HG03066 (cell line): ENCODE measurements around the gene PIP5K1B.

Experiments
- ATAC-seq: cut with Tn5 transposase; IDR thresholded peaks from one replicate; pipeline ENCODE4 v1.9.1; 2021; ENCODE audit warnings: low read depth; ENCODE audit not compliant: unreplicated experiment

Gene PIP5K1B

DNA sequence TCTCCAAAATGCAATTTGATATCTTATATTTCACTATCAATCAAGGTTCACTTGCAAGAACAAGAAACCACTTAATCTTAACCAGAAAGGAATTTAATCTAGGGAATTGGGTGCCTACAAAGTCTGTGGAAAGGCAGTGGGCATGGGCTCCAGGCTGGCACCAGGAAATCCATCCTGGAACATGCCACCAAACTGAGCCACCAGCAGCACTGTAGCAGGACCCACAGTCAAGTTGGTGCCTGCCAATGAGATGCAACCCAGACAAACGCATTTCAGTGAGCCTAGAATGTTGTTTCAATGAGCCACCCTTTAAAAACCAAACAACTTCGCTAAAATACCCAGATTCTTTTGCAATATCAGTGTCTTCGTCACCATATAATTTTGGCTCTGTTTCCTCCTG lies 237.8 kb downstream of the PIP5K1B start:
- ATAC-seq: no peak

DNA sequence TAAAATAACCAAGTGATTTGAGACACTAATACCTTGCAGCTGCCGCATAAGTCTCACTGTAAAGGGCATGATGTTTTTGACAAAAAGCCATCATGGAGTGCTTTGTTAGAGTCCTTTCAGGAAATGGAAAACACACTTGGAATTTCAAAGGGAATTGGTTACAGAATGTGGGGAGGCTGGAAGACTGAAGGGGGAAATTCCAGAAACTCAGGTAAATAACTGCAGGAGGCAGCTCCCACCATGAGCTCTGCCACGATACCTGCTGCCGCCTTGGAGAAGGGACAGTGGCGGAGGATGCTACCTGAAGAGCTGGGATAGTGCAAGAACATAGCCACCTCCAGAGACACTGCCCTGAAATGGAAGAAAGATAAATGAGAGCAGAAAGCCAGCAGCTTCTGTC lies 242.0 kb downstream of the PIP5K1B start:
- ATAC-seq: no peak

DNA sequence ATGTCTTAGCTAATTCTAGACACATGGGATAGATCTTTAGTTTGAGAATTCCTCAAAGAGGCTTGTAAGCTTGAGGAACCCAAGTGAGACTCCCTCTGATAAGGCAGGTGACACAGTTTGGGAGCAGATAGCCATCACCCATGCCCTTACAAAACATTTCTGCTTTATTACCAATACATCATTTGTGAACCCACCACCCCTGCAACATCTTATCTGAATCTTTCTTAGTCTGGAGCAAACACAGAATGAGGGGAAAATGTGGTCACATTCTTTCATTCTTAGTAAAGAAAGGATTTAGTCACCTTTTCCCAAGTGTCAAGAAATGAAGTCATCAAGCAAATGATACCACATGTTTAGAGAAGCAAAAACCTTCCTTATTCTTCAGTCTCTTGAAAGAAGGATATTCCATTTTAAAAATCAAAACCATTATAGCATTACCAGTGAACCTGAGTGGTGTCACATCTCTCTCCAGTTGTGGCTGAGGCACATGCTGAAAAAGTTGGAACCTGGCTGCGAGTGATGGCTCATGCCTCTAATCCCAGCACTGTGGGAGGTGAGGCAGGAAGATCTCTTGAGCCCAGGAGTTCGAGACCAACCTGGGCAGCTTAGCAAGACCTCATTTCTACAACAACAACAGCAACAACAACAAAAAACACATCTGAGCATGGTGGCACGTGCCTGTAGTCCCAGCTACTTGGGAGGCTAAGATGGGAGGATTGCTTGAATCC lies 243.0 kb downstream of the PIP5K1B start:
- no peak for ATAC-seq

DNA sequence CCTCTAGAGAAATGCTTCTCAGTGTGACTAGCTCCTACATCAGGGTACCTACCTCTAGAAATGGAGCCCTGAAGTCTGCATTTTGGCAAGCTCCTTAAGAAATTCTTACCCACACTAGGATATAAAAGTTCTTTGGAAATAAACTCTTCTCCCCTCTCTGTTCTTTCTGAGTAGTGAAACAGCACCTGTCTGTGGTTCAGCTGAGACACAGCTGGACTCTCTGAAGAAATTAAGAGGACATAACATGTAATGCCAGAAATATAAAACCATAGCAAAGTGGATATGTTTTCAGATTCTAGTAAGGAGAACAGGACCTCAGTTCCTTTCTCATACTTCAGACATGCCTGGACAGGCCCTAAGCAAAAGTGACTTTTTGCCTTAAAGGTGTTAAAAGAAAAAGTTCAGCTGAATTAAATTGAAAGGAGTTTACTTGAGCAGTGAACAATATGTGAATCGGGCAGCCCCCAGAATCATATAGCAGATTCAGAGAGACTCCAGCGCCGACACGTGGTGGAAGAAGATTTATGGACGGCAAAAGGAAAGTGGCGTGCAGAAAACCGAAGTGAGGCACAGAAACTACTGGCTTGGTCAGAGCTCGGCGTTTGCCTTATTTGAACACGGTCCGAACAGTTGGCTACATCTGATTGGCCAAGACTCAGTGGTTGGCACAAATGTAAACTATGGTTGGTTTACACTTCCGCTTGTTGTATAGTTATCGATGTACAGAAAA lies 244.4 kb downstream of the PIP5K1B start:
- ATAC-seq: peak; percentile 36

DNA sequence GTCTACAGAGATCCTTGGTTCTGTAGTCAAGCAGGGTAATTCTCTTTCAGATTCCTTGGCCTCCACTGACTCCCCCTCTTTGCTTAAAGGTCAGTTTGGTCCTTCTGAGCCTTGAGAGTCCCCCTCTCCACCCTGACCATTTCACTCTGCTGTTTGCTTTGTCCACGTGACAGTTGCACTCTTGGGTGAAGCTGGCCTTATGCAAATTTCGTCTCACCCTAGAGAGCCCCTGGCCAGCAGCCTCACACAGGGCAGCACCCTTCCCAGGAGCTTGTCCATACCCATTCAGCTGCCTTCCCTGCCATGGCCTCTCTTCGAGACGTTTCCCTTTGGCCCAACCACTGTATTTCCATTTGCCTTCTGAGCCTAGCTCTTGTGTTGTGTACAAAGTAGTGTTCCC lies 245.1 kb downstream of the PIP5K1B start:
- no peak for ATAC-seq

DNA sequence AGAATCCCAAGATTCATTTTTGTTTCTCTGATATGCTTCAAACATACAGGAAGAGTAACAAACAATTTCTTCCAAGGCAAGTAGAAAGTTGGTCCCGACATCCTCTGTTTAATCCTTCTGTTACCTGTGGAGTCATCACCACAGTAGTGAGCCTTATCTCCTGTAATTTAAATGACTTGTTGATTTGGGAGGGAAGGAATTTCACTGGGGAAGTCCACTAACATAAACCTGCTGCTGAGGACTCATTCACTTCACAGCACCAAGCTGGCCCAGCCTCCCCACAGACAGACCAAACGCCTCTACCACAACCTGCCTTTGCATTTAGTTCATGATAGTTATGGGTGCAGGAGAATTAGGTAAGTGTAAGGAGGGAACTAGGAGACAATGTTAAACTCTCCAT lies 245.6 kb downstream of the PIP5K1B start:
- no peak for ATAC-seq

DNA sequence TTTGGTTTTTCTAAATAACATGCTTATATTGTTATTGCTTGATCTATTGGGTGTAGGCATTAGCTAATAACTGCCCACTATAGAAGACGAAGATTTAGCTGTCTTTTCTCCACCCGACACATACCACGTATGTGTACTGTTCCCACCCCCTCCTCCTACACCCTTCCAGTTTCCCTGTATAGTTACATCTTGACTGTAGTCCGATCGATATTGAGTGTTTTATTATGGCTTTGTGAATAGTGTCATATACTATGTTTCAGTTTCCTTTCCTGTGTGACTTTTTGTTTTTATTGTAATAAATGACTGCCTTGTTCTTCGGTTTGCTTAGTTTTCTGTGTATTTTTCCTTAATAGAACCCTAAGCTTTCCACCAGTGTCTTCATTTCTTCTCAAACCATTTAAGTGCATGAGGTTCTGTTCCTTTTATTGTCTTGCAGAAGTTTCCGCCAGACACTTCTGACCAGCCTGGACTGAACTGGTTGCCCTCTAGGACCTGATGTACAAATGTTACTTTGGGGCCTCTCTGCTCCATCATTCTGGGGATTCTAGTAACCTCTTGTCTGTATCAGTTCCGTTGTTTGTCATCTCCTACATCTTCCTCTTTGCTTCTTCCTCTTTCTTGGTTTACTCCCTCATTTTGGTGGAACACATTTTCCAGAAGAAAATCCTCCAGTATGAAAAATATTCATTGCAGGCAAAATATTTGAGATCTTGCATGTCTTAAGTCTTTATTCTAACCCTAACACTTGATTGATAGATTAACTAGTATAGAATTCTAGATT lies 247.0 kb downstream of the PIP5K1B start:
- peak; percentile 51 for ATAC-seq

DNA sequence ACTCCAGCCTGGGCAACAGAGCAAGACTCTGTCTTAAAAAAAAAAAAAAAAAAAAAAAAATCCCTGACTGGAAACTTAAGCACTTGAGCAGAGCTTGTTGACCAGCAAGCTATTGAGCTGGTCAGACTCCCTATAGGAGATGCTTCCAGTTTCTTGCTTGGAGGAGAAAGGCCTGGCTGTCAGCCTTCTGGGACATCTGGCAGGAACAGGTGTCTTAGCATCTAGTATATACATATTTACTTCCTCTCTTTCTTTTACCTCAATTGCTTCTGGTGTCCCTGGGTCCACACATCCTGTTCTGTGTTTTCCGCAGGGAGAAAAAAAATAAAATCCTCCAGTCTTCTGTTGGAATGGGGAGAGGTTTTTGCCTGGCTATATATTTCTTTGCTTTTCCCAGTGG lies 248.7 kb downstream of the PIP5K1B start:
- ATAC-seq: no peak

DNA sequence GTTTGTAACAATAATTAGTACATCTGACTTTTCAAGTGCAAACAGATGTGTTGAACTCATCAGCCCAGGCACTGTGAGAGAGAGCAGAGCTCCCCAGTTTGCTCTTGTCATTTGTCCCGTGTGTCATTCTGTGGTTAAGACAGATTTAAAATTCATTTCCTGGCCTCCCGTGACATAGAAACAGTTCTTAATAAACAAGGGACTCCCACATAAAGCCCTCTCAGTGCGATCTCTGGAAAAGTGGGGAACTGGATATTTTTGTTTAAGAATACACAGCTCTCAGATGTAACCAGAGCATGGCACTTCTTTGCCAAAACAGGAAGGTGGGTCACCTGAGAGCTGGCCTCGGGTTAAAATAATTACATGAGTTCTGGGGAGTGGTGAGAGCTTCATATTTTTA lies 250.3 kb downstream of the PIP5K1B start:
- ATAC-seq: no peak

DNA sequence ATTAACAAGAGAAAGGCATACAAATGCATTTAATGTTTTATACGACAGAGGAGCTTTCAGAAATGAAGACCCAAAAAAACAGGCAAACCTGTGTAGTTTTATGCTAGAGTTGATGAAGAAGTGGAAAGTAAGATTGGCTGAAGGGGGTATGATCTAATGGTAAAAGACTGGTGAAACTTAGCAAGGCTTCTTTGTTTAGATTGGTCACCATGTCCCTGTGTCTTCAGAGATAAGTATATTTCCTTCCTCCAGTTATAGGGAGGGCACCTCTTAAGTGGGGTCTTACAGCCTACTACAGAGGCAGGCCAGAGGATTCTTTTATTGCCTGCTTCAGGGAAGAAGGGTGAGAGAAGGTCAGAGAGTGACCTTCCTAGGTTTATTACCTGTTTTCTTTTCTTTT lies 252.4 kb downstream of the PIP5K1B start:
- ATAC-seq: no peak

DNA sequence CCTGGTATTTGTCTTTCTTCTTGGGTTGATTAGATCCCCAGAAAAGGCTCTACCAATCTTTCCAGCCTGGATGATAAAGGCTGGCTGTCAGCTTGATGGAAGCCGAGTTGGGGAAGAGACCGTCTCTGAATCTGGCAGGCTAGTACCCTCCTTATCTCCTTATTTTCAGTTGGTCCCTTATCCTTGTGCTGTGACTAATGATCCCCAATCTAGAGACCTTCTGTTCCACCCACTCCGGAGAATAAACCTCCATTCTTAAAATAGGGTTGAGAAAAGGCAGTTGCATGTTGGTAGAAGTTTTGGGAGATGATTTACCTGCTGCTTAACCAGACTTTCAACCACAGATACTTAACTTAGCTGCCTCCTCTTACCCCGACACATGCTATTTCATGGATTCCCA lies 256.5 kb downstream of the PIP5K1B start:
- no peak for ATAC-seq

DNA sequence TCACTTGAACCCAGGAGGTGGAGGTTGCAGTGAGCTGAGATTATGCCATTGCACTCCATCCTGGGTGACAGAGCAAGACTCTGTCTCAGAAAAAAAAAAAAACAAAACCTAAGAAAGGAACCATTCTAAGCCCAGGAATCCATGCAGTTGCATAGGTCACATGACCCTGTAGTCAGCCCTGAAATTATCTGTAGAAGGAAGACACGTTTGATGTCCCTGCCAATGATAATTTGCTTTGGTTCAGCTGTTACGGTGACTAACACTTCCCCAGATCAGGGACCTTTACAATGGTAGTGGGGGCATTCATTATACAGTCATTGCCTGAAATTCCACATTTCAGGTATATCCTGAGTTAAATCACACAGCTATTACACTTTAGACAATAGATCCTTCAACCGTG lies 258.4 kb downstream of the PIP5K1B start:
- ATAC-seq: no peak

DNA sequence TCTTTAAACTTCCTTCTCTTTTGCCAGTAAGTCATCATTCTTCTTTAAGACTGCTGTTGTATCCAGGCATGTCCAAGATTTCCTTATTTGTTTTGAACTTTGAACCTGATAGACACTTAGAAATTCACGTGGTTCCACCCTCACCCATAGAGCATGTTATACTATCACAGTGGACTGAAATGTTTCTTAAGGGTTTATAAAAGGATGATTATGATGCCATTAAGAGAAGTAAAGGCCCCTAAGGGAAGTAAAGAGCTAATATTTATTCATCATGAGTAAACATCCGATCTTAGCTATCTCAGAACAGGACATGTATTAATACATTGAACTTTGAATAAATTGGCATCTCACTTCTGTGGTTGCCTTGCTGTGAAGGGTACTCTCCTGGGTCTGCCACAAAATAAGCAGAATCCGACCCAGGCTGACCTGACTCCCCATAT lies 259.1 kb downstream of the PIP5K1B start:
- no peak for ATAC-seq

DNA sequence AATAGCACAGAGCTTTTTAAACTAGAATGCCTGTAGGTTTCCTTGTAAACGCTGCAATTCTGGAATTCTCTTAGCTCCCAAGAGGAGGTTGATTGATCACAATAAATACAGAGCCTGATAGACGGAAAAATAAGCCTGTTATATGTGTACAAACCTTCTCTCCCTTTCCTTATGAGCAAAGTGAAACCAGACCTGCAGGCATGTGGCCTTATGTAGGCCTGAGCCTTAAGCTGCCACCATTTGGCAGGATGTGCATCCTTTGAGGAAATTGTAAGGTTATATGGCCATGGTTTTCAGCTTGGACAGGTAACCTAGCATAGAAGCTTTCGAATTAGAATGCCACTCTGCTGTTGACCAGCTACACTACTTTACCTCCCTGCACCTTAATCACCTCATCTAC lies 259.7 kb downstream of the PIP5K1B start:
- no peak for ATAC-seq

DNA sequence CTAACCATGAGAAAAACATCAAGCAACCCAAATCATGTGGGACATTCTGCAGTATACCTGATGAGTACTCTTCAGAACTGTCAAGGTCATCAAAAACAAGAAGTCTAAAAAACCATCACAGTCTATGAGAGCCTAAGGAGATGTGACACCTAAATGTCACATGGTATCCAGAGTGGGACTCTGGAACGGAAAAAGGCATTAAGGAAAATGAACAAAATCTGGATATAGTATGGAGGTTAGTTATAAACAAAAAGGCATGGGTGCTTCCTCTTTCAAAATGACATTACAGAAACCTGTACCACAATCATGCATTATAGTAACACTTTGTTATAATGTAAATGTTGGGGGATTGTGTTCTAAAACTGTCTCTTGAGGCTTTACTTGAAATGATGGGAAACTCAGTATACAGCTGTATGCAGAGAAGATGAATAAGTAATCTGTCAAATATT lies 261.5 kb downstream of the PIP5K1B start:
- peak; percentile 71 for ATAC-seq

DNA sequence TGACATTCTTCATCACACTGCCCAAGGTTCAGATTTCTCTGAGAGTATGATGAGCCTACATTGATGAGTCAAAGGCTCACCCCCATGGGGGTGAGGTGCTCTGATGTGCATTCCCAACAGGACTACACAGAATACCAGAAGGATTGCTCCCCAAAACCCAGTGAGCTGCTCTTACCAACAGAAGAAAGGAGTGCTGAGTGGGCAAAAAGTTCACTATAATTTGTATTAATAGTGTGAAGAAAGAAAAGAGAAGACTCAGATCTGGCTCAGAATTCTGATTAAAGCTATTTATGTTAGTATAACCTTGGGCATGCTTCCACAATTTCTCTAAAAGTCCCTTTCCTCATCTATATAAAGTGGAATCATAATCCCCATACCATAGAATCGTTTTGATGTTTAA lies 262.8 kb downstream of the PIP5K1B start:
- ATAC-seq: no peak

DNA sequence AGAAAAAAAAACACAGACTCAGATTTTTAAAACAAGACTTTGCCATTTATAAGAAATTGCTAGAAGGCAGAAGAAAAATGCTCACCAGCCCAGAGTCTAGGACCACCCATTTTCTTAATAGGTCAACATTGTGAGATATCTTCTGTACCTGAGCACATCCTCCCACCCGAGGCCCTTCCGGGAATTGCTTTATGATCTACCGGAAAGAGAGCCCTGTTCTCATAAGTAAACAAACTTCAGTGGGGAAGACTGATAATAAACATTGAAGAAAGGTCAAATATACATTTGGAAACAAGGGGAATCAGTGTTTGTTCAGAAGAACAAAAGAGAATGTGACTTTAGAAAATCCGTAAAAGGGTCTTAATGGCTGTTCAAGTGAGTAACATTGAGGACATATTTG lies 264.5 kb downstream of the PIP5K1B start:
- ATAC-seq: no peak

DNA sequence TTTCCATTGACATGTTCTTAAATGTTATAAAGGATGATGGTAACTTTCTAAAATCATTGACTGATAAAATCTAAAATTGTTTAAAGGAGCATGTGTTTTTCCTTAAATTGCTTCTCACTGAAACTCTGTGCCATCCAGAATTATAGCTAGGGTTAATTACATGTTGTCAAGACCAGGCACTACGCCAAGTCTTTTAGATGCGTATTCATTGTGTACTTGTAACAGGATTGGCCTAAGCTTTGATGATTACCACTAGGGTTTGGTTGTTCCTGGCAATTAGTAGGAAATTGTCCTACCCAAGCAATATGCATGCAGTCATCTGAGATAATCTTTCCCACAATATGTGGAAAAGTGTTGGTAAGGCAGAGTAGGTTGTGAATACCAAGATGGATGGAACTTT lies 265.1 kb downstream of the PIP5K1B start:
- no peak for ATAC-seq

DNA sequence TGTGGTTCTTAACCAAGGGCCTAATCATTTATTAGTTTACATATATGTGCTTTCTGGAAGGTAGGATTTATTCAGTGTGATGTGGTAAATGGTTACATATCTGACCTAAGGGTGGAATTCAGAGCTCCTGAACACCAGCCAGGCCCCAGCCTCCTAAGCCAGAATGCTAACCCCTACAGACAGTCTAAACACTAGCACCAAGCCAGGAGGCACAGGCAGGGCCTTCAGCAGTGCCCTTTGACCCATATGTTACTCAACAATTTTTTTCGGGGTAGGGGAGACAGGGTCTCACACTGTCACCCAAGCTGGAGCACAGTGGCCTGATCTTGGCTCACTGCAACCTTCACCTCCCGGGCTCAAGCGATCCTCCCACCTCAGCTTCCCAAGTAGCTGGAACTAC lies 268.6 kb downstream of the PIP5K1B start:
- no peak for ATAC-seq

DNA sequence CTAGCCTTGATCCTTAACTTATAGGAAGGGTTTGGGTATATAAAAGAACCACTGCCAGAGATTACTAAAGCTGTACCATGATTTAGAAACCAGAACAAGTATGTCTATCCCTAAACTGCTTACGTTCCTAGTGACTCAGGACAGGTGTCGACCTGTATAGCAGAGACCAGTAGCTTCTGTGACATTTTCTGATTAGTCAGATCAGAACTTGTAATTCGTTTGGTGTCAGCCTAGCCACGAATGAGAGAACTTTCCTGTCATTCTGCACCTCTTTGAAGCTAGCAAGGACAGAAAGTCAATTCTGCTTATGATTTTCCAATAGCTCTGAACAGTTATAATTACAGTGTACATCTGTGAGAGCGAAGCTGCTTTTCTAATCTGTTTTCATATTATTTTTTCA lies 269.4 kb downstream of the PIP5K1B start:
- peak; percentile 80 for ATAC-seq

DNA sequence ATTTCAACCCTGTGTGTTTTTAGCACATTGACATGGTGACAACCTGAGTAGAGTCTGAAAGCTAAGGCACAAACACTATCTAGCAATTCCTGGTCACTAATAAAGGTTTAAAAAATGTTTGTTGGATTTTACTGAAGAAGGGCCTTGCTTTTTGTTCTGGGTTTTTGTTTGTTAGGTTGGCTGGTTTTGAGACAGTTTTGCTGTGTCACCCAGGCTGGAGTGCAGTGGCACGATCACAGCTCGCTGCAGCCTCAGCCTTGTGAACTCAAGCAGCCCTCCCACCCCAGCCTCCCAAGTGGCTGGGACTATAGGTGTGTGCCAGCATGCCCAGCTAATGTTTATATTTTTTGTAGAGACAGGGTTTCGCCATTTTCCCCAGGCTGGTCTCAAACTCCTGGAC lies 269.9 kb downstream of the PIP5K1B start:
- ATAC-seq: no peak
